Measurements from ENCODE around the gene PTX4.
"Not testable (repeated sequence)": the region's sequence is repeated elsewhere in the genome, so short reads cannot be mapped to it uniquely, and the experiment has no call there.

The PTX4 gene

GRCh38 chr16:1443403-1443973 is 45.3 kb downstream of the PTX4 start:
- DNase-seq, result no peak

- DNase-seq, result no peak
Observed at GRCh38 chr16:1442697-1443096, 46.0 kb downstream of the PTX4 start.

DNA sequence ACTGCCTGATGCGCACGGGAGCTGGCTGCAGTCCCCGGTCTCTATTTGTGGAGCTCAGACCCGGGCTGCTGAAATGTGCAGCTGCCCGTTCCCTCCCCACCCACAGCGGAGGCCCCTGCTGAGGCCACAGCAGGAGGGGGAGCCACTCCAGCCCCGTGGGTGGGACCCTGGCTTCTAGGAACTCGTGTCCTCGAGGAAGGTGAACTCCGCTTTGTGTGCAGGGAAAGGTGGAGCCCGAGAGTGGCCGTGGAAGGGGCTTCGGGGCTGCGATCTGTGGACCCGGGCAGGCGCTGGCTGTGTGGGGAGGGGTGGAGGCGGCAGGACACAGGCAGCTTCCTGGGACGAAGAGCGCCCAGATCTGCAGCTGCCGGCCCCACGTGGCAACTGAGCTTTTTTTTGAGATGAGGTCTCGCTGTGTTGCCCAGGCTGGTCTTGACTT is 47.3 kb downstream of the PTX4 start:
- no peak for DNase-seq

DNA sequence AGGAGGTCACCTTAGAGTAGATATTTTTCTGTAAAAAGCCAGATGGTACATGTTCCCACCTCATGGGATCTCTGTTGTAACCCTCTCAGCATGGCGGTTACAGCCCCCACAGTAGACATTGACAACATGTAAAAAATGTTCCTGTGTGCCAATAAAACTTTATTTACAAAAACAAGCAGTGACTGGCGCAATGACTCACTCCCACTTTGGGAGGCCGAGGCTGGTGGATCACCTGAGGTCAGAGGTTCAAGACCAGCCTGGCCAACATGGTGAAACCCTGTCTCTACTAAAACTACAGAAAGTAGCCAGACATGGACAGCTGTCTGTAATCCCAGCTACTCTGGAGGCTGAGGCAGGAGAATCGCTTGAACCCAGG is 49.1 kb downstream of the PTX4 start:
- not testable (repeated sequence) for DNase-seq

DNA sequence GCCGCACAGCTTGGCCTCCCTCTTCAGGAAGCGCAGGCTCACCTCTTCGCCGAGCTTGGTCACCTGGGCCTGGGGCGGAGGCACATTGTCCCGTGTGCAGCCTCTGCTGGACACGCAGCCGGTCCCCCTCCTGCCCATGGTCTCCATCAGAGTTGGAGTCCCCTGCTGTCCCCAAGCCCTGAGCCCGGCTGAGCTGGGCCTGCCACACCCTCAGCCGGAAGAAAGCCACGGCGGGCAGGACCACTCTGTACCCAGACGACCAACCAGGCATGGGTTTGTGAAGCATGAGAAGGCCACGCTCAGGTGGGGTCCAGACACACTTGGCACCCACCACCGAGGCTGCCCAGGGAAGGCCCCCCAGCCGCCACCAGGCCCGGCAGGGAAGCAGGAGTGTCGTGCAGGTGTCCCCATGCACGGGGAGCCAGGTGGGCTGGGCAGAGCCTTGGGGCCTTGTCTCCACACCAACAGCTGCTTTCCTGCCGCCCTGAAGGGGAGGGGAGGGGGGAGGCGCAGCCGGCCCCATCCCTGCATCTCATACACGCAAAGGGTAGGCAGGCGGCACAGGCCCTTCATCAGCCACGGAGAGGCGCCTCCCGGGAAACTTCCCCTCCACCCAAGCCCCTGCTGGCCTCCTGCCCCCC is 49.6 kb downstream of the PTX4 start:
- no peak for DNase-seq

DNA sequence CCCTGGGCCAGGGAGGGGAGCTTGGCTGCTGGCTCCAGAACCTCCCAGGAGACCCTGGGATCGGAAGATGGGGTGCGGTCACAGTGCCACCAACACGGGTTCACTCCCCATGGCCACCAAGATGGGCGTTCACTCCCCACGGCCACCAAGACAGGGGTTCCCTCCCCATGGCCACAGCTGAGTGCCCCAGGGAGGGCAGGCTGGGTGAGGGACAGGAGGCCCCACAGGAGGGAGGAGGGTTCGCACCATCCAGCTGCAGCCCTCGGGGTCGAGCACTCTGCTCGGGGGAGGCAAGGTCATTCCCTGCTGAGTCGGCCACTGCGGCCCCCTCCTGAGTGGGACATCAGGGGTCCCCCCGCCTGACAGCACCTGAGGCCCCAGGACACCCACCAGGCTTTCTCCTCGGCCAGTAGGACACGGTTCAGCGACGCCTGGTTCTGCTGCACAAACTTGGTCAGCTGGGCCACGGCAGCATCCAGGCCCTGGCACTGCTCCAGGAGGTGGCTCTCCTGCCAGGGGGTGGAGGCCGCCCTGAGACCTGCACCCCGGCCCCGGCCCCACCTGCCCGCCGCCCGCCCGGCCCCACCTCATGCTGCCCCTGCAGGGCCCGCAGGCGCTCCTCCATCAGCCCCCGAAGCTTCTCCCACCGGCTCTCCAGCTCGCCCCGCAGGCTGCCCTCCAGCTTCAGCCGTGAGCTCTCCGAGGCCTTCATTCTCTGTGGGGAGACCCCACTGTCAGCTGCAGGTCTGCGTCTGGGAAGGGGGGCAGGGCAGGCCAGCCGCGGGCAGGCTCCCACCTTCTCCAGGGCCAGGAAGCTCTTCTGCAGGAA is 50.3 kb downstream of the PTX4 start:
- DNase-seq, result no peak

DNA sequence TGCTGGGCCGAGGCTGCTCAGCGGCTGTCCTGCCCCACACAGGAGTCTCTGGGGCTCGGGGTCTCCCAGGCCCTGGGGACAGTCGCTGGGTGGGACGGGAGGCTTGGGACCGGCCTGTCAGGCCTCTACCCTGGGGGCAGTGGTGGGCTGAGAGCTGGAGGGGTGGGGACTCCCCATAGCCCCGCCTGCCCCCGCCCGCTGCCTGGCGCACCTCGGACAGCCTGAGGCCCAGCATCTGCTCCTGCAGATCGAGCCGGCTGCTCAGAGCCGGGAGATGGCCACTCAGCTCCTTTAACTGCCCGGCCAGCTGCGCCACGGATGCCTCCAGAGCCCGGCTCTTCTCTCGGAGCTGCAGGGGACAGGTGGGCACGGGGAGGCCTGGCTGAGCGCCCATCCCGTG is 51.1 kb downstream of the PTX4 start:
- no peak for DNase-seq

DNA sequence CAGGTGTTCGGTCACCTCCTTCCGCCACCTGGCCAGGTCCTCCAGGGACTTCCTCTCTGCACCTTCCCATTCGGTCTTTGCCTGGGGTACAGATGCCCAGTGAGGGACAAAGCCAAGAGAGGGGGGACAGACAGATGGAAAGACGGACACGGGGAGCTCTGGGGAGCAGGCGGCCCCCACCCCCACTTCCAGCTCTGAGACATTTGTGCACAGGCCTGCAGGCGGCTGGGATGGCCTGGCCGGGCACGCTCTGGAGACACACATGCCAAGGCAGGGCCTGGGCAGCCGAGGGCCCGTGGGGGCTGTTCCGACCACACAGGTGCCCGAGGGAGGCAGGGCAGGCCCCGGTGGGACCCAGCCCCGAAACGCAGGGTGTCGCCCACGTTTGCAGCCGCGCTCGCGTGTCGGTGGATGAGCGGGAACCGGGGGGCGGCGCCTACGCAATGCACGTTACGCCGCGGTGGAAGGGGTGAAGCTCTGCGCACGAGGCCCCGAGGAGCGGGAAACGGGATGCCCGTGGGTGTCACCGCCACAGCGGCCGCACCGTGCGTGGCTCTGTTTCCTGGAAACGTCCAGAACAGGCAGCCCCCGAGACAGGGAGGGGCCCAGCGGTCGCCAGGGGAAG is 51.9 kb downstream of the PTX4 start:
- no peak for DNase-seq

GRCh38 chr16:1435921-1436697 is 52.6 kb downstream of the PTX4 start:
- DNase-seq, result no peak
